Neuronal stem cell (in vitro differentiated cells): ENCODE data around the gene C14orf132.

Experiments
- DNase-seq: peaks from one replicate; pipeline ENCODE4 v3.0.0-alpha.2; 2013; ENCODE audit warnings: low spot score
- H2AFZ ChIP-seq: one replicate; pipeline ENCODE4 v1.6.1; 2013; ENCODE audit warnings: mild to moderate bottlenecking, low read length, inconsistent platforms
- H2AK5ac ChIP-seq: 2 replicates; pipeline ENCODE4 v1.6.1; 2013; ENCODE audit warnings: low read depth, mild to moderate bottlenecking, inconsistent platforms, low read length, moderate library complexity, mixed read lengths
- H2BK120ac ChIP-seq: 2 replicates; pipeline ENCODE4 v1.6.1; 2013; ENCODE audit warnings: low read depth, mild to moderate bottlenecking, inconsistent platforms, low read length, moderate library complexity, mixed read lengths
- H2BK12ac ChIP-seq: one replicate; pipeline ENCODE4 v1.6.1; 2013; ENCODE audit warnings: low read length, inconsistent platforms
- H2BK15ac ChIP-seq: 2 replicates; pipeline ENCODE4 v1.6.1; 2013; ENCODE audit warnings: mild to moderate bottlenecking, low read length, inconsistent platforms, mixed read lengths
- H2BK5ac ChIP-seq: one replicate; pipeline ENCODE4 v1.6.1; 2013; ENCODE audit warnings: inconsistent platforms, mild to moderate bottlenecking, low read length, moderate library complexity
- H3K14ac ChIP-seq: one replicate; pipeline ENCODE4 v1.6.1; 2013; ENCODE audit warnings: low read length, inconsistent platforms
- H3K18ac ChIP-seq: 2 replicates; pipeline ENCODE4 v1.6.1; 2013; ENCODE audit warnings: low read length, inconsistent platforms
- H3K23ac ChIP-seq: 2 replicates; pipeline ENCODE4 v1.6.1; 2013; ENCODE audit warnings: low read depth, mild to moderate bottlenecking, mixed read lengths, low read length, inconsistent platforms; ENCODE audit not compliant: poor library complexity
- H3K27ac ChIP-seq: replicated peaks from 3 replicates; pipeline ENCODE4 v1.5.1; 2013; ENCODE audit warnings: low read length, inconsistent platforms
- H3K27me3 ChIP-seq, 3 experiments: 2 replicates each; pipeline ENCODE4 v1.6.1; 2013; ENCODE audit warnings: low read length in 3 of 3, mild to moderate bottlenecking in 2 of 3, inconsistent platforms in 1 of 3, low read depth in 1 of 3, mixed read lengths in 1 of 3, moderate library complexity in 1 of 3; ENCODE audit not compliant: control insufficient read depth in 3 of 3, insufficient read depth in 3 of 3
- H3K36me3 ChIP-seq, 2 donors: replicated peaks in 1 of 2; 2 replicates each; pipeline ENCODE4 v1.6.1; 2013; ENCODE audit warnings: low read length in 2 of 2; ENCODE audit not compliant: control insufficient read depth in 2 of 2, insufficient read depth in 2 of 2
- H3K4ac ChIP-seq: 2 replicates; pipeline ENCODE4 v1.6.1; 2013; ENCODE audit warnings: inconsistent platforms, mild to moderate bottlenecking, low read length, moderate library complexity
- H3K4me1 ChIP-seq, 2 donors: 1 replicate in 1 of 2; 2 replicates in 1 of 2; pipeline ENCODE4 v1.6.1; 2013; ENCODE audit warnings: low read length in 2 of 2, low read depth in 1 of 2; ENCODE audit not compliant: control insufficient read depth in 2 of 2, insufficient read depth in 1 of 2
- H3K4me2 ChIP-seq: one replicate; pipeline ENCODE4 v1.6.1; 2013; ENCODE audit warnings: mild to moderate bottlenecking, low read length, inconsistent platforms; ENCODE audit not compliant: insufficient read depth, poor library complexity, severe bottlenecking
- H3K4me3 ChIP-seq, 2 donors: 2 replicates each; pipeline ENCODE4 v1.5.1; 2013; ENCODE audit warnings: low read length in 2 of 2, mild to moderate bottlenecking in 2 of 2, inconsistent platforms in 1 of 2, moderate library complexity in 1 of 2
- H3K79me1 ChIP-seq: one replicate; pipeline ENCODE4 v1.6.1; 2013; ENCODE audit warnings: low read depth, mild to moderate bottlenecking, inconsistent platforms, low read length, moderate library complexity
- H3K9ac ChIP-seq: one replicate; pipeline ENCODE4 v1.6.1; 2013; ENCODE audit warnings: mild to moderate bottlenecking, low read depth, low read length, inconsistent platforms; ENCODE audit not compliant: poor library complexity
- H3K9me3 ChIP-seq, 2 donors: replicated peaks in 1 of 2; 2 replicates each; pipeline versions ENCODE3 to v1.6.1; 2013; ENCODE audit warnings: low read length in 2 of 2, mild to moderate bottlenecking in 2 of 2, inconsistent platforms in 1 of 2, low read depth in 1 of 2, mixed read lengths in 1 of 2, moderate library complexity in 1 of 2; ENCODE audit not compliant: control insufficient read depth in 2 of 2, insufficient read depth in 1 of 2
- H4K8ac ChIP-seq: one replicate; pipeline ENCODE4 v1.6.1; 2013; ENCODE audit warnings: low read depth, mild to moderate bottlenecking, inconsistent platforms, low read length, moderate library complexity
- H4K91ac ChIP-seq: one replicate; pipeline ENCODE4 v1.6.1; 2013; ENCODE audit warnings: low read length, low read depth, mild to moderate bottlenecking, inconsistent platforms; ENCODE audit not compliant: poor library complexity
- WGBS, 2 donors: extraction: QIAGEN DNeasy Blood & Tissue Kit; methylation state at CpG; one replicate each; pipeline ENCODE4 v1.1.7; 2013; ENCODE audit warnings: missing lambda C conversion rate in 2 of 2, mixed read lengths in 1 of 2; ENCODE audit not compliant: insufficient read length in 2 of 2, insufficient replicate concordance in 1 of 2; ENCODE audit errors: extremely low coverage in 2 of 2; 5-methylcytosine and 5-hydroxymethylcytosine counted together

Gene C14orf132

GRCh38 chr14:96130854-96131253 lies 91.7 kb downstream of the C14orf132 start:
- Histone ChIP-seq H3K4me3 (no peak overlapping the region), H3K4me2 (no peak overlapping the region), H2BK120ac (no peak overlapping the region), H3K27me3 (peaks cover 0 to 10% (median 0%) of the 10 kb centered on the region in 3 experiments), H2BK12ac (no peak overlapping the region), H3K27ac (no peak overlapping the region), H4K8ac (no peak overlapping the region), H3K36me3 (no peaks in the 10 kb centered on the region), H3K18ac (no peak overlapping the region), H3K4me1 (no peaks in the 10 kb centered on the region), H3K79me1 (no peaks in the 10 kb centered on the region), H3K23ac (no peak overlapping the region), H3K9me3 (no peaks in the 10 kb centered on the region), H2AK5ac (no peak overlapping the region), H3K14ac (no peak overlapping the region), H3K4ac (no peak overlapping the region), H2BK15ac (no peak overlapping the region), H2AFZ (no peak overlapping the region), H3K9ac (no peak overlapping the region), H2BK5ac (no peak overlapping the region), H4K91ac (no peak overlapping the region)
- WGBS, 2 donors: no CpG with 5 or more reads among the region's 2 CpGs
- no peak for DNase-seq

GRCh38 chr14:96131836-96132235 lies 92.7 kb downstream of the C14orf132 start:
- Histone ChIP-seq H3K9me3 (no peaks in the 10 kb centered on the region), H2BK120ac (no peak overlapping the region), H3K18ac (no peak overlapping the region), H3K36me3 (no peaks in the 10 kb centered on the region), H2BK15ac (no peak overlapping the region), H2AK5ac (no peak overlapping the region), H3K27ac (no peak overlapping the region), H3K23ac (no peak overlapping the region), H3K4me1 (no peaks in the 10 kb centered on the region), H2BK5ac (no peak overlapping the region), H2BK12ac (no peak overlapping the region), H4K8ac (no peak overlapping the region), H2AFZ (no peak overlapping the region), H3K4ac (no peak overlapping the region), H3K9ac (no peak overlapping the region), H4K91ac (no peak overlapping the region), H3K4me2 (no peak overlapping the region), H3K4me3 (no peak overlapping the region), H3K14ac (no peak overlapping the region), H3K79me1 (no peaks in the 10 kb centered on the region), H3K27me3 (peaks cover 0 to 10% (median 0%) of the 10 kb centered on the region in 3 experiments)
- no CpG with 5 or more reads among the region's 4 CpGs for WGBS, 2 donors
- DNase-seq: no peak

- Histone ChIP-seq H3K18ac (no peak overlapping the region), H3K4me1 (no peaks in the 10 kb centered on the region), H3K14ac (no peak overlapping the region), H4K91ac (no peak overlapping the region), H2BK15ac (no peak overlapping the region), H3K4ac (no peak overlapping the region), H2BK12ac (no peak overlapping the region), H3K4me3 (no peak overlapping the region), H3K9me3 (no peaks in the 10 kb centered on the region), H3K23ac (no peak overlapping the region), H3K27me3 (peaks cover 0 to 5% (median 0%) of the 10 kb centered on the region in 3 experiments), H3K4me2 (no peak overlapping the region), H2BK5ac (no peak overlapping the region), H4K8ac (no peak overlapping the region), H3K27ac (no peak overlapping the region), H2BK120ac (no peak overlapping the region), H2AK5ac (no peak overlapping the region), H2AFZ (no peak overlapping the region), H3K79me1 (no peaks in the 10 kb centered on the region), H3K9ac (no peak overlapping the region), H3K36me3 (no peaks in the 10 kb centered on the region)
- DNase-seq: no peak
- WGBS, 2 donors: no CpG with 5 or more reads among the region's 6 CpGs
These were observed 95.3 kb downstream of the C14orf132 start for GRCh38 chr14:96134508-96134907.

GRCh38 chr14:96135285-96135684 lies 96.1 kb downstream of the C14orf132 start:
- WGBS, 2 donors: no CpG with 5 or more reads among the region's 8 CpGs
- Histone ChIP-seq H2BK12ac (no peak overlapping the region), H3K23ac (no peak overlapping the region)

More at GRCh38 chr14:96135285-96135684, 96.1 kb downstream of the C14orf132 start:
- Histone ChIP-seq H3K27me3 (no peaks in the 10 kb centered on the region), H2AFZ (no peak overlapping the region), H4K8ac (no peak overlapping the region), H2BK5ac (no peak overlapping the region), H4K91ac (no peak overlapping the region), H3K27ac (no peak overlapping the region), H3K79me1 (no peaks in the 10 kb centered on the region), H2BK120ac (no peak overlapping the region), H2BK15ac (no peak overlapping the region), H2AK5ac (no peak overlapping the region), H3K4ac (no peak overlapping the region), H3K9me3 (no peaks in the 10 kb centered on the region), H3K36me3 (no peaks in the 10 kb centered on the region), H3K4me1 (no peaks in the 10 kb centered on the region), H3K4me3 (no peak overlapping the region), H3K9ac (no peak overlapping the region), H3K14ac (no peak overlapping the region), H3K18ac (no peak overlapping the region), H3K4me2 (no peak overlapping the region)
- no peak for DNase-seq
